SJSA1 (cell line): ENCODE data around the gene IDH1. TPM values are rescaled to one million over a fixed set of nuclear protein-coding genes. Genes with fewer than 3 reads are reported as not detected.
"Not testable (repeated sequence)": the region's sequence is repeated elsewhere in the genome, so short reads cannot be mapped to it uniquely, and the experiment has no call there.

Experiments
- DNase-seq, 2 experiments: peaks; one replicate each; pipeline ENCODE4 v3.0.0-alpha.2; 2015 to 2020; ENCODE audit warnings: low spot score in 2 of 2, low read depth in 1 of 2
- H3K27ac ChIP-seq: fragments of 250-450 bp; sonication (Bioruptor Pico); 2 replicates; pipeline ENCODE4 v1.5.1; 2020; ENCODE audit warnings: mild to moderate bottlenecking, moderate library complexity
- H3K27me3 ChIP-seq: fragments of 250-450 bp; sonication (Bioruptor Pico); replicated peaks from 2 replicates; pipeline ENCODE4 v1.5.1; 2020; ENCODE audit warnings: mild to moderate bottlenecking, moderate library complexity
- H3K36me3 ChIP-seq: fragments of 250-450 bp; sonication (Bioruptor Pico); 2 replicates; pipeline ENCODE4 v1.5.1; 2020; ENCODE audit warnings: mild to moderate bottlenecking
- H3K4me1 ChIP-seq: fragments of 250-450 bp; sonication (Bioruptor Pico); replicated peaks from 2 replicates; pipeline ENCODE4 v1.6.1; 2021; ENCODE audit warnings: mild to moderate bottlenecking
- H3K4me3 ChIP-seq: fragments of 250-450 bp; sonication (Bioruptor Pico); 2 replicates; pipeline ENCODE4 v1.5.1; 2020; ENCODE audit warnings: mild to moderate bottlenecking
- H3K9me3 ChIP-seq: fragments of 250-450 bp; sonication (Bioruptor Pico); replicated peaks from 2 replicates; pipeline ENCODE4 v1.5.1; 2020; ENCODE audit warnings: mild to moderate bottlenecking
- total RNA-seq: library from RNA; depleted of rRNA; stranded (reverse); fragments of >200 nt; shearing (Covaris generic); gene quantifications from 2 replicates; pipeline ENCODE4 v1.2.3, GENCODE V29; 2014

Gene IDH1
- total RNA-seq, 1 experiment from 2014 or later, result 86.4 TPM

GRCh38 chr2:208268156-208268952 lies 13.5 kb upstream of the IDH1 start:
- peaks cover 9% of the 10 kb centered on the region for H3K4me1 ChIP-seq
- no peak for DNase-seq
- H3K9me3 ChIP-seq, result no peaks in the 10 kb centered on the region
- no peaks in the 10 kb centered on the region for H3K27me3 ChIP-seq
- peaks cover 17% of the 10 kb centered on the region for H3K36me3 ChIP-seq
- no peak overlapping the region for H3K27ac ChIP-seq
- H3K4me3 ChIP-seq, result no peak overlapping the region

GRCh38 chr2:208267526-208267925 lies 12.7 kb upstream of the IDH1 start:
- H3K27me3 ChIP-seq, DNase-seq, H3K36me3 ChIP-seq, H3K4me1 ChIP-seq, H3K9me3 ChIP-seq, H3K4me3 ChIP-seq, H3K27ac ChIP-seq: not testable (repeated sequence)

DNA sequence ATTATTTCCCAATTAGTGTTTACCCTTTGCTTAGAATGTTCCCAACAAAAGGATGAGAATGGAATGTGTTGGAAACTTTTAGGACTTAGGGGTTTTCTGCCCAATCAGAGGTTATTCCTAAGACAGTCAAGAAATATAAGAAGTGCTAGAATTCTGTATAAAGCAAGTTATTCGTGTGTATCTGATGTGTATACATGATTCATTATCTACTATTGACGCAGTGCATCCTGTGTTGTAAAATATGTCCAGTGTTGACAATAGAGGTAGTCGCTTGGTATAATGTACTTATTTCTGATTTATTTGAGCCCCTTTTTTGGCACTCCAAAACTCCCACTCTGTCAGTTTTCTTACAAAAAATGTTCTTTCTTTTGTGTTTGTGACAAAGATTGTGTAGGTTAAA lies 12.1 kb upstream of the IDH1 start:
- no peaks in the 10 kb centered on the region for H3K27me3 ChIP-seq
- peaks cover 9% of the 10 kb centered on the region for H3K4me1 ChIP-seq
- H3K4me3 ChIP-seq, result peak overlapping the region; percentile 73
- peak overlapping the region; percentile 84 for H3K27ac ChIP-seq
- no peaks in the 10 kb centered on the region for H3K9me3 ChIP-seq
- no peak for DNase-seq
- peaks cover 6% of the 10 kb centered on the region for H3K36me3 ChIP-seq

DNA sequence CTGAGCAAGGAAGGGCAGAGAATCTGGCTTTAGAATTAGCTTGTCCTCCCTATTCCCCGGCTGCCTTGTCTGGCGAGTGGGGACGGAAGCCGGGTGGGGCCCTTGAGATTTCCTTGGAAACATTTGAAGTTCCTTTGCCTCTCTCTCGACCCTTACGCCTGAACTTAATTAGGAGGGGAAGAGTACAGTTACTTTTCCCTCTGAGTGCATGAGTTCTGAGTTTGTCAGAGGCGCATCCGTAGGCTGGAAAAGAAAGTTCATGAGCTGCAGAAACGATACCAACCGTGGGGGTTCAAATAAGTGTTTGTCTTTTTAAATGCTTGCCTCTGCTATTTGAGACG lies 11.7 kb upstream of the IDH1 start:
- H3K27ac ChIP-seq, result peak overlapping the region; percentile 84
- DNase-seq, result peak in 1 of 2 experiments; percentile 51
- no peaks in the 10 kb centered on the region for H3K9me3 ChIP-seq
- no peaks in the 10 kb centered on the region for H3K27me3 ChIP-seq
- peaks cover 3% of the 10 kb centered on the region for H3K36me3 ChIP-seq
- H3K4me3 ChIP-seq, result peak overlapping the region; percentile 73
- peaks cover 9% of the 10 kb centered on the region for H3K4me1 ChIP-seq

DNA sequence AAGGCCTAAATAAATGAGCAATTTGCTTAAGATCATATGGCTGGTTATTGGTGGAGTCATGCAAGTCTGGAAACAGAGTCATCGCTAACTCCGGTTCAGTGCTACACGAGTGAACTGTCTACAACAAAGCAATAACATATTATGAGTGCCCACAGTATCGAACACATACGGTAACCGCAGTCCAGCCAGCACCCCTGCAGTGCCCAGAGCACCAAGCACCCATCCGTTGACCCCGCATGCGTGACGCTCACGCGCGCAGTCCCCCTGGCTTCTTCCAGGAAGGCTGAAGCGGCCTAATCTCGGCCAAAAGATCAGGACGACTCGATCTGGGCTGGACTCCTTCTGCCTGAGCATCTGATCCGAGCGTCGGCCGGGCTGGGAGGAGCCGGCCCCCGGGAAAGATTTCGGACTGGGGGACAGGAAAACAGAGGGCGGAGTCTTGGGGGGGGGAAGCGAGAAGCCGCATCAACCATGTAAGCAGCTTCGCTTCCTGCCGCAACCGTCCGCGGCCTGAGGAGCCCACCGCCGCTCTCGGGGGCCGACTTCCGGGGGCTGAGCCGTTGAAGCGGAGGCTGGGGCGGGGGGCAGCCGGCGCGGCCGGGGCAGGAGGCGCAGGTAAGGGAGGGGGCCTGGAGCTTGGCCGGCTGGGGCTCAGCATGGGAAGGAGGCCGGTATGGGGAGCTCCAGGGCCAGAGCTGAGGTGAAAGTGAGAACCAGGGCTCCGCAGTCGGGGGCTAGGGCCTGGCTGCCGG lies 11.1 kb upstream of the IDH1 start, which contains the start of gene PIKFYVE:
Gene PIKFYVE (plus strand): TSS at position 455 of the 752 bp plus-strand sequence. CDS start 5,265 bp downstream, outside the sequence.
- peak; percentile 97 for DNase-seq
- Histone ChIP-seq H3K4me3 (peak within 1 kb of the TSS; percentile 73), H3K27ac (peak within 1 kb of the TSS; percentile 84), H3K27me3 (no peaks in the 10 kb centered on the region), H3K9me3 (no peaks in the 10 kb centered on the region), H3K36me3 (no peaks in the 10 kb centered on the region; the same call in 1 of the 2 replicates), H3K4me1 (peaks cover 9% of the 10 kb centered on the region)

- no peak for DNase-seq
- Histone ChIP-seq H3K27ac (0 out of 2 replicates have a peak overlapping the region, but pooled peaks have one; percentile 84), H3K36me3 (no peaks in the 10 kb centered on the region; the same call in 1 of the 2 replicates), H3K9me3 (no peaks in the 10 kb centered on the region), H3K4me3 (peak overlapping the region; percentile 73), H3K4me1 (peaks cover 9% of the 10 kb centered on the region), H3K27me3 (no peaks in the 10 kb centered on the region)
Observed at GRCh38 chr2:208265371-208265800, 10.5 kb upstream of the IDH1 start.

DNA sequence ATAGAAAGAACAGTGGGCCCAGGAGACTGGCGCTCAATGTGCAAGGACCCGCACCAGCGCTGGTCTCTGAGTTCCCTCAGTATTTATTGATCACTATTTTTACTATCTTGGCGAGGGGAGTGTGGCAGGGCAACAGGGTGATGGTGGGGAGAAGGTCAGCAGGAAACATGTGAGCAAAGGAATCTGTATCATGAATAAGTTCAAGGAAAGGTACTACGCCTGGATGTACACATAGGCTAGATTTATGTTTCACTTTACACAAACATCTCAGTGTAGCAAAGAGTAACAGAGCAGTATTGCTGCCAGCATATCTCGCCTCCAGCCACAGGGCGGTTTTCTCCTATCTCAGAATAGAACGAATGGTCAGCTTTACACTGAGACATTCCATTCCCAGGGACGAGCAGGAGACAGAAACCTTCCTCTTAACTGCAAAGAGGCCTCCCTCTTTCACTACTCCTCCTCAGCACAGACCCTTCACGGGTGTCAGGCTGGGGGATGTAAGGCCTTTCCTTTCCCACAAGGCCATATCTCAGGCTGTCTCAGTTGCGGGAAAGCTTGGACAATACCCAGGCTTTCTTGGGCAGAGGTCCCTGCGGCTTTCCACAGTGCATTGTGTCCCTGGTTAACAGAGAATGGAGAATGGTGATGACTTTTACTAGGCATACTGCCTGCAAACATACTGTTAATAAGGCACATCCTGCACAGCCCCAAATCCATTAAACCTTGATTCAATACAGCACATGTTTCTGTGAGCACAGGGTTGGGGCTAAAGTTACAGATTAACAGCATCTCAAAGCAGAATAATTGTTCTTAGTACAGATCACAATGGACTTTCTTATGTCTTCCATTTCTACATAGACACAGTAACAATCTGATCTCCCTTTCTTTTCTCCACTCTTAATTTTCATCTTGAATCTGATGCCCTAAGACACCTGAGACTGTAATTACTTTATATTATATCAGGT lies 2.3 kb upstream of the IDH1 start:
- peaks cover 11% of the 10 kb centered on the region for H3K36me3 ChIP-seq
- H3K4me1 ChIP-seq, result peaks cover 14% of the 10 kb centered on the region
- H3K9me3 ChIP-seq, H3K27ac ChIP-seq, H3K27me3 ChIP-seq, H3K4me3 ChIP-seq, DNase-seq: not testable (repeated sequence)

GRCh38 chr2:208256192-208256782 lies 1.4 kb upstream of the IDH1 start:
- Histone ChIP-seq H3K4me1 (peaks cover 22% of the 10 kb centered on the region), H3K4me3 (no peak overlapping the region), H3K27ac (no peak overlapping the region), H3K27me3 (no peaks in the 10 kb centered on the region), H3K36me3 (peaks cover 14% of the 10 kb centered on the region), H3K9me3 (no peaks in the 10 kb centered on the region; the same call in 1 of the 2 replicates)
- no peak for DNase-seq

DNA sequence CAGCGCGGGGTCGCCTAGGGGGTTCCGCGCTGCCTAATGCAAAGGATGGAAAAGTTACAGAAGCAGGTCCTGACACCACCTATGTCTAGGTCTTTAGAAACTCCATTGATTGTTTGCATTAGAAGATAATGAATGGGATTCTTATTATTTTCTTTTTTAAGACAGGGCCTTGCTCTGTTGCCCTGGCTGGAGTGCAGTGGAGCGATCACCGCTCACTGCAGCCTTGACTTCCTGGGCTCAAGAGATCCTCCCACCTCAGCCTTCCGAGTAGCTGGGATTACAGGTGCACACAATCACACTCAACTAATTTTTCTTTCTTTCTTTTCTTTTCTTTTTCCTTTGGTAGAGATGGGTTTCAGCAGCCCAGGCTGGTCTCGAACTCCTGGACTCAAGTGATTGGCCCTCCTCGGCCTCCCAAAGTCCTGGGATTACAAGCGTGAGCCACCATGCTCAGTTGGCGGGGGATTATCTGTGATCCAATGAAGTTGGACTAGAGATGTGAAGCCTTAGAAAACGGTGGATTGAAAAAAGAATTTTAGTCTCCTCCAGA lies 761 bp upstream of the IDH1 start:
- H3K9me3 ChIP-seq, result no peaks in the 10 kb centered on the region; the same call in 1 of the 2 replicates
- DNase-seq, result no peak
- H3K27me3 ChIP-seq, result no peaks in the 10 kb centered on the region
- H3K36me3 ChIP-seq, result peaks cover 19% of the 10 kb centered on the region
- H3K4me1 ChIP-seq, result peaks cover 29% of the 10 kb centered on the region
- peak overlapping the region; percentile 71 for H3K4me3 ChIP-seq
- H3K27ac ChIP-seq, result no peak overlapping the region

DNA sequence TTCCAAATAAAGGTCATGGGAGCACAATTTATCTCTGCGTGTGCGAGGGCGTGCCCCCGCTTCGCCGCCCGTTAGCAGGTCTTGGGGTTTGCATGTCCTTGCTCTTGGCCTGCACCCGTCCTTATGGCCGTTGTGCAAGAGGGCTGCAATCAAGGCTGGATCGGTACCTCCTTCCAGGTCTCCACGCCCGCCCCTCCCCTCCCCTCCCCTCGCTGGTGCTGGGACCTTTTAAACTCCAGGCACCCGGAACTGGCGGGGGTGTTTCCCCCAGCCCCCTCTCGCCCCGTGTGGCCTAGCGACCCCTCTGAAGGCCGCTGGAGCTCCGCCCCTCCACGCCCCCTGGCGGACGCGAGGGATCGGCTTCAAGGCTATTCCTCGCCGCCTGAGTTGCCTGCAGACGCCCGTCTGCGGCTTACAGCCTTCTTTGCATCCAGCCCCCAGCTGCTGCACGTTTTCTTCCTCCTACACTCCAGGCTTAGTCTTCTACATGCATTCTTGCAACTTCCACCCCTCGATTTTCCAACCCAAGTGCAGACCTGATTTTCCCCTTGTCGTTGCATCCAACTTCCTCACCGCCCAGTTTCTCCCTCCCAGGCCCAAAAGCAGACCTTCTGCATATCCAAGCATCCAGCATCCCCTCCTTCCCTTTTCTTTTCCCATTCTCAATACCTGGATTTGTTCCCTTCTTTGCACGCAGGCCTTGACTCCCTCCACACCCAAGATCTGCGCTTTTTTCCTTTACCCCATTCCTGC lies 577 bp downstream of the IDH1 start:
- no peak overlapping the region; the same call in 1 of the 2 replicates for H3K27ac ChIP-seq

GRCh38 chr2:208253600-208254117 lies 1.2 kb downstream of the IDH1 start:
- peaks cover 32% of the 10 kb centered on the region for H3K4me1 ChIP-seq
- no peak overlapping the region; the same call in 1 of the 2 replicates for H3K27ac ChIP-seq
- no peaks in the 10 kb centered on the region for H3K27me3 ChIP-seq
- DNase-seq, result no peak
- peaks cover 22% of the 10 kb centered on the region for H3K36me3 ChIP-seq
- peak overlapping the region; percentile 71 for H3K4me3 ChIP-seq
- H3K9me3 ChIP-seq, result no peaks in the 10 kb centered on the region; the same call in 1 of the 2 replicates

More for the DNA sequence above, 577 bp downstream of the IDH1 start:
- Histone ChIP-seq H3K4me3 (peak overlapping the region; percentile 71), H3K9me3 (no peaks in the 10 kb centered on the region; the same call in 1 of the 2 replicates), H3K36me3 (peaks cover 22% of the 10 kb centered on the region), H3K27me3 (no peaks in the 10 kb centered on the region), H3K4me1 (peaks cover 32% of the 10 kb centered on the region)
- DNase-seq, result peak; percentile 78
